ENCODE measurements around the gene COBLL1.

The COBLL1 gene

GRCh38 chr2:164697688-164698461, 143.7 kb downstream of the COBLL1 start:
- H3K4me3 ChIP-seq (ENCODE audit: low read length): no peak overlapping the region
- no peak for TF ChIP-seq ZNF274 (IDR thresholded peaks at IDR 0.05; ENCODE audit: low read depth, low read length)

GRCh38 chr2:164696634-164697033, 145.0 kb downstream of the COBLL1 start:
- H3K4me3 ChIP-seq (ENCODE audit: low read length): no peak overlapping the region
- TF ChIP-seq ZNF274 (IDR thresholded peaks at IDR 0.05; ENCODE audit: low read depth, low read length): no peak

- no peak overlapping the region for H3K4me3 ChIP-seq (ENCODE audit: low read length)
- no peak for TF ChIP-seq ZNF274 (IDR thresholded peaks at IDR 0.05; ENCODE audit: low read depth, low read length)
These were observed 147.3 kb downstream of the COBLL1 start for GRCh38 chr2:164694275-164694695.

DNA sequence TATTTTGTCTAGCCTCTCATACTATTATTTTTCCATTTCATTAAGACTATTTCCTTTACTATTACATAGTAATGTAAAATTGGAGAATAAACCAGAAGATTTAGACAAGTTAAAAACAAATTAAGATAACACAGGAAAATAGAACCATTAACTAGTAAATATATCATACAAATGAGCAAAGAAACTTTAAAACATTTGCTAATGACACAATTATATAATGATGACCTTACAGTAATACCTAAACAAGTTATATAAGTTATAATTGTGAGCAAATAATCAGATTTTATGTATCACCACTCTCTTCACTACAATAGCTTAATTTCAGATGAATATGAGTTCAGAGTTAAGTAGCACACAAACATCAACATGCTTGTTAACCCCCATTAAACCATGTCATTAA, 147.8 kb downstream of the COBLL1 start:
- H3K4me3 ChIP-seq (ENCODE audit: low read length): no peak overlapping the region
- no peak for TF ChIP-seq ZNF274 (IDR thresholded peaks at IDR 0.05; ENCODE audit: low read depth, low read length)

GRCh38 chr2:164693390-164693789, 148.2 kb downstream of the COBLL1 start:
- TF ChIP-seq ZNF274 (IDR thresholded peaks at IDR 0.05; ENCODE audit: low read depth, low read length): no peak
- no peak overlapping the region for H3K4me3 ChIP-seq (ENCODE audit: low read length)

DNA sequence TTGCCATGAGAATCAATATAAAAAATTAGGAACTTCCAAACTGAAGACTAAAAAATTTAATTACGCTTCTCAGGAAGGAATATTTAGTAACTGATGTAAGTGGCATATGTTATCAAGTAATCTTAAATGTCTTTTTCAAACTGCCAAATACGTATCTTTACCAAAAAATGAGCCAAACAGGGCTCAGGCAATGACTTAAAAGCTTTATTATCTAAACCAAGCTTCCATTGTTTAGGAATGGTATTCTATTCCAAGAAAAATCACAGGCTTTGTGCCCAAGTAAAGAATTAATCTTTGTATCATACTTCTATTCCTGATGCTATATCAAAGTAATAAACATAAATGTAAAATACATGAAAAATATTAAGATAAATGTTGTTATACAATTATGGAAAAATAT, 148.7 kb downstream of the COBLL1 start:
- no peak for TF ChIP-seq ZNF274 (IDR thresholded peaks at IDR 0.05; ENCODE audit: low read depth, low read length)
- H3K4me3 ChIP-seq (ENCODE audit: low read length): no peak overlapping the region

GRCh38 chr2:164692114-164692513, 149.5 kb downstream of the COBLL1 start:
- H3K4me3 ChIP-seq (ENCODE audit: low read length): no peak overlapping the region

DNA sequence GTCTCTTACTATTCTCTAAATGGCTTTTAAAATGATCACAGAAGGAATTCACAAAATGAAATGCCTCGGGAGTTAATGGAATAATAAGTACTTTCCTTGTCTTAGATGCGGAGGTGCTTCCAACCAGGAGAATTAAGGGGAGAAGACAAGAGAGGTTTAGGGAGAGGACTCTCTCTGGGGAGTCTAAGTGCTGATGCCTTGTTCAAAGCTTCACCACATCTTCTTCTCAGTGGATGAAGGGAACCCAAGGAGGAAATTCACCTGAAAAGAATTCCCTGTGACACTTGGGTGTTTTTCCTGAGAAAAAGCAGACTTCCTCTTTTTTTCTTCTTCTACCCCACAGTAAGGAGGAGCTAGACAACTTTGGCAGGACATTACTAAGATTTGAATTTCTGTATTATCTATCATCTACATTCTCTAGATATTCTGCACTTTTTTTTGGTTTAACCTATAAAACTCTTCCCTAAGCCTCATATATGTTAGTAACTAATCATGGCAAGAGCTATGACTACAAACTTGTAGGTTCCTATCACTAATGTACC, 150.2 kb downstream of the COBLL1 start:
- no peak overlapping the region for H3K4me3 ChIP-seq (ENCODE audit: low read length)
- TF ChIP-seq ZNF274 (IDR thresholded peaks at IDR 0.05; ENCODE audit: low read depth, low read length): no peak

More at GRCh38 chr2:164692114-164692513, 149.5 kb downstream of the COBLL1 start:
- TF ChIP-seq ZNF274 (IDR thresholded peaks at IDR 0.05; ENCODE audit: low read depth, low read length): no peak

DNA sequence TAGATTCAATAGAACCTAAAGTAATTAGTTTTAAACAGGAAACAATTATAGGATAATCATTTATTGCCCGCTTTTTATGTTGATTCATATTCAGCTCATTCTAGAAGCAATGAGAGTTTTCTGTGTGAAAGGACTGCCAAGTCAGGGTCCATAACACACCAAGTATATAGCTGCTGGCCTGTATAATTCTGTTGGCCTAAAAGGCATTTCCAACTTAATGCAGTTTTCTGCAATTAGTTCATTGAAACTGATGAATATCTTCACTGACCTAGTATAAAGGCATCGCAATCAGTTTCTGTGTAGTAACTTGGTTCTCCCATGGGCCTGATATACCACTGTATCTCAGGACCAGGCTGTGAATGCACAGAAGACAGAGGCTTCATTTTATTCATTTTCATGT, 151.3 kb downstream of the COBLL1 start:
- no peak overlapping the region for H3K4me3 ChIP-seq (ENCODE audit: low read length)
- TF ChIP-seq ZNF274 (IDR thresholded peaks at IDR 0.05; ENCODE audit: low read depth, low read length): no peak

GRCh38 chr2:164688896-164689419, 152.7 kb downstream of the COBLL1 start:
- no peak for TF ChIP-seq ZNF274 (IDR thresholded peaks at IDR 0.05; ENCODE audit: low read depth, low read length)
- no peak overlapping the region for H3K4me3 ChIP-seq (ENCODE audit: low read length)

DNA sequence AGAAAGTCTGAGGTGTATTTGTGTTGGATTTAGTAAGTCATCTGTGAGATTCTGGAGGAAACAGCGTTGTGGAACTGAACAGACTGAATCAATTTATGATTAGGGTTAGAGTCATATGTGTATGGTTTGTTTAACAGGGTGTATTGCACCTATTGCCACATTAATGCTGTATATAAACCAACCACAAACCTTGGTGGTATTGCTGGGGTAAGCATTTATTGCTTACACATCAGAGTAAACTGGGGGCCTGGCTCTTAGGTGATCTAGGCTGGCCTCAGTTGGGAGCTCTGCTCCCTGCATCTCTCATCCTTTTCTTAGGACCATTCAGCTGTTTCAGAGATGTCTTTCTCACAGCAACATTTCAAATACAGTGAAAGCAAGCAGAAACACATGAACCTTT, 160.6 kb downstream of the COBLL1 start:
- no peak for TF ChIP-seq ZNF274 (IDR thresholded peaks at IDR 0.05; ENCODE audit: low read depth, low read length)
- no peak overlapping the region for H3K4me3 ChIP-seq (ENCODE audit: low read length)

DNA sequence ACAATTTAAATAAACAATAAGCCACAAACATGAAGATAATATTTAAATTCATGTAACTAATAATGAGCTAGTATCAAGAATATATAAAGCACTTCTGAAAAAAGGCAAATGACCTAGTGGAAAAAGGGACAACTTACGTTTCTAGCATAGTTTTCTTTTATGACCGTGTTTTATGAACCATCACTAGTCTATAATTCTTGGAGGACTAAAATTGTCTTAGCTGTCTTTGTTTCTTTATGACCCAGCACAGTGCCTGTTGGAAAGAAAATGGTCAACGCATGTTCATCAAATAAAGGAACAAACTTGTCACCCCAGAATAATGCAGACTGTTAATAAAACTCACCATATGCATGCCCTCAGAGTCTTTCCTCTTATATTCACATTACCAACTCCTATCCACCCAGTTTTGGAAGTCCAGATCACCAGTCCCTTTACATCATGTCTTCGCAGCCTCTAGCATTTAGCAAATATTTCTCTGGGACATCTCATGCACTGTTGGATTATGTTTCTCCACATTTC, 162.9 kb downstream of the COBLL1 start:
- H3K4me3 ChIP-seq (ENCODE audit: low read length): no peak overlapping the region
- no peak for TF ChIP-seq ZNF274 (IDR thresholded peaks at IDR 0.05; ENCODE audit: low read depth, low read length)

DNA sequence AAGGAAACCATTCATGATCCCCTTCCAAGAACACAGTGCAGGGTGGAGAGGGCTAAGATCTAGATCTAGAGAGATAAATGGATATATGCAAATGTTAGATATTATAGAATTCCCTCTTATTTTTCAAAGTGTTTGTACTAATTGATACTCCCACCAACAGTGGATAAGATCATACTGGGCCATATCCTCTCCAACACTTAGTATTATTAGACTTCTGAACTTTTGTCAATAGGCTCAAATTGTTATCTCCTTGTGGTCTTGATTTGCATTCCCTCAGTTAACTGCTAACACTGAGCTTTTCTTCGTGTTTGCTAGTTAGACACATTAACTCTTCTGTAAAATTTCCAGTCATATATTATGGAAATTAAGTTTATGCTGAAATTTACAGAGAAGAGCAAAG, 163.9 kb downstream of the COBLL1 start:
- no peak for TF ChIP-seq ZNF274 (IDR thresholded peaks at IDR 0.05; ENCODE audit: low read depth, low read length)
- no peak overlapping the region for H3K4me3 ChIP-seq (ENCODE audit: low read length)

- TF ChIP-seq ZNF274 (IDR thresholded peaks at IDR 0.05; ENCODE audit: low read depth, low read length): no peak
- H3K4me3 ChIP-seq (ENCODE audit: low read length): no peak overlapping the region
These were observed 164.4 kb downstream of the COBLL1 start for GRCh38 chr2:164677271-164677670.

- H3K4me3 ChIP-seq (ENCODE audit: low read length): no peak overlapping the region
- no peak for TF ChIP-seq ZNF274 (IDR thresholded peaks at IDR 0.05; ENCODE audit: low read depth, low read length)
These were observed 165.9 kb downstream of the COBLL1 start for GRCh38 chr2:164675687-164676086.

Measured in GM08714 (cell line).